Measurements from ENCODE around the gene DPP8. TPM values are rescaled to one million over a fixed set of nuclear protein-coding genes. Genes with fewer than 3 reads are reported as not detected.

Gene DPP8
- total and polyA plus RNA-seq, 4 donors, result 30.3 to 106 (median 38.1) TPM

DNA sequence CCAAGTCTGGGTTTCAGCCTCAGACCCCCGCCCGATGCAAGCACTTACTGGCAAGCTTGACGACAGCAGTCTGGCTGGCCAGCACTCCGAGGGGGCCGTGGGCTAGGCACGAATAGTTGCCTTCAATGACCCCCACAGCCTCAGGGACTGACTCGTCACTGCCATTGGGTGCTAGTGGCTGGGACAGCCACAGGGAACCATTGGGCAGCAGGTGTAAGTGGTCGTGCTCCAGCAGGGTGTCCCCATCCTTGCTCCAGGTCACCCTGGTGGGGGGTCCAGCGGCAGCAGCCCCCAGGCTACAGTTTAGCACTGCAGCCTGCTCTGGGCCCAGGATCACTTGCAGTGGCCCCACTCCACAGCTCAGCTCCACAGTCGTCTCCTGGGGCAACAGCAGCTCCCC, 106.5 kb downstream of the DPP8 start:
- Histone ChIP-seq H3K4me3 (ENCODE audit: low read depth, low read length) (no peak overlapping the region), H3K4me1 (ENCODE audit: control insufficient read depth, insufficient read depth, low read length) (peaks cover 32% of the 10 kb centered on the region), H3K27me3 (ENCODE audit: control insufficient read depth, insufficient read depth, low read length) (no peaks in the 10 kb centered on the region), H3K27ac (ENCODE audit: low read depth, low read length) (no peak overlapping the region), H3K36me3 (ENCODE audit: control insufficient read depth, insufficient read depth, low read length) (peaks cover 12% of the 10 kb centered on the region), H3K9me3 (ENCODE audit: control insufficient read depth, insufficient read depth, low read length) (no peaks in the 10 kb centered on the region)
- no peak for DNase-seq (ENCODE audit: low read depth in 4 of 6, low spot score in 6 of 6)
- whole genome bisulfite sequencing (ENCODE audit: insufficient coverage), result 62% methylated on average over 10 of the region's 10 CpGs

DNA sequence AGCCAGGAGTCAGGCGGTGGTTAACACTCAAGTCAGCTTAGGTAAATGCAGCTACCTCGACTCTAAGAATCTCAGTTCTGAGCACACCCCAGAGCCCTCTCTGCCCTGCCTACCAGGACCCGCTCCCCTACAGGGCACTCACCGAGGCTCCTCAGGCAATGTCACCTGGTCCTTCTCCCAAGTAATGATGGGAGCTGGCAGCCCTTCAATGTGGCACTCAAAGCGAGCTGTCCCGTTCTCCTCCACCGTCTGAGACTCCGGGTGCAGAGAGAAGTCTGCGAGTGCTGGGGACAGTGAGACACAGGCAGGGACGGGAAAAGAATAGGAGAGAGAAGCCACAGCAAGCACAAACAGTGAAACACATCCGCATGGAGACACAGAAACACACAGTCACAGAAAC, 107.5 kb downstream of the DPP8 start:
- H3K36me3 ChIP-seq (ENCODE audit: control insufficient read depth, insufficient read depth, low read length), result peaks cover 12% of the 10 kb centered on the region
- H3K9me3 ChIP-seq (ENCODE audit: control insufficient read depth, insufficient read depth, low read length), result no peaks in the 10 kb centered on the region
- no peak overlapping the region for H3K4me3 ChIP-seq (ENCODE audit: low read depth, low read length)
- no peaks in the 10 kb centered on the region for H3K27me3 ChIP-seq (ENCODE audit: control insufficient read depth, insufficient read depth, low read length)
- no peak overlapping the region for H3K27ac ChIP-seq (ENCODE audit: low read depth, low read length)
- DNase-seq (ENCODE audit: low read depth in 4 of 6, low spot score in 6 of 6), result no peak
- H3K4me1 ChIP-seq (ENCODE audit: control insufficient read depth, insufficient read depth, low read length), result peaks cover 24% of the 10 kb centered on the region
- WGBS (ENCODE audit: insufficient coverage), result 68% methylated on average over 8 of the region's 11 CpGs

DNA sequence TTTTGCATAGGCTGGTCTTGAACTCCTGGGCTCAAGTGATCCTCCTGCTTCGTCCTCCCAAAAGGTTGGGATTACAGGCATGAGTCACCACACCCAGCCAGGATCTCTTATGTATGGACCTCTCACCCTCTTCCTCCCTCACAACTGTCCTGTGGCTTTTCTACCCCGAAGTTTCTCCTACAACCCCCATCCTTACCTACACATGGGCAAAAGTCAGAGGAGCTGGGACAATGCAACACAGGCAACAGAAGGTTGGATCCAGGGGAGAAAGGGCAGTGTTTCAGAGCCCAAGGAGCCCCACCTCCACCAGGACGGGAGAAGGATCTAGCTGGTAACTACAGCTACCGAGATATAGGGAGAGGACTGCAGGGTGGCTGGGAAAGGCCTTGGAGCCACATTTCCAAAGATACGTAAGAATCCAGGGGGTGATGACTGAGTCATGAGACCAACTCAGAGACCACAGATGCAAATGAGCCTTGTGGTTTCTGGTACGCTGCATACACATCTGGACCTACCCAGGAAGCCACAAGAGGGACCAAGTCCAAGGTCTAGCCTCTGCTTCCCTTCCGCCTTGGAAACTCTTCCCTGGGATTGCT, 108.4 kb downstream of the DPP8 start:
- WGBS (ENCODE audit: insufficient coverage), result 88% methylated on average over 5 of the region's 7 CpGs

DNA sequence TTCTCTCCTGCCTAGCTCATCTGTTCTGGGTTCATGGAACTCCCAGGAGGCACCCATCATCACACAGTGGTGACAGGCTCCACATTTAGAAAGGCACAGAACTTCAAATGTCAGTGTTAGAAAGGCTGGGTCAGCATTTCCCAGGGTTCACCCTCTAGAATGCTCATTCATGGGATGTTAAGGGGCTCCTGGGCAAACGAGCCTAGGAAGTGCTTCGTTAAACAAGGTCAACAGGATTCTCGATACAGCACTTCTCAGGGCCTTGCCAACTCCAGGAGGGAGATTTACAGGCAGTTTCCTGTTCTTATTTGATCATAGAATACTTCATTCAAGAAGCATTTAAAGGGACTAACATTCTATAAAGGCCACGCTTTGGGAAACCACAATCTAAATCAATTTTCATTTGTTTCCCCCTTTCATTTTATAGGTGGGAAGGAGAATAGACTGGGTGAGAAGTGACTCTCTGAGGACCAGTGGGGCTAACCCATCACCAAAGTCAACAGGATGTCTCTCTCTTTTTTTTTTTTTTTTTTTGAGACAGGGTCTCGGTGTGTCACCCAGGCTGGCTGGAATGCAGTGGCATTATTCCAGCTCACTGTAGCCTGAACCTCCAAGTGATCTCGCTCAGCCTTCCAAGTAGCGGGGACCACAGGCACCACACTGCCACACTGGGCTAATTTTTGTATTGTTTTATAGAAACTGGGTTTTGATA, 109.0 kb downstream of the DPP8 start:
- H3K27me3 ChIP-seq (ENCODE audit: control insufficient read depth, insufficient read depth, low read length), result no peaks in the 10 kb centered on the region
- DNase-seq (ENCODE audit: low read depth in 4 of 6, low spot score in 6 of 6), result no peak
- H3K4me1 ChIP-seq (ENCODE audit: control insufficient read depth, insufficient read depth, low read length), result peaks cover 16% of the 10 kb centered on the region
- H3K27ac ChIP-seq (ENCODE audit: low read depth, low read length), result no peak overlapping the region
- no peaks in the 10 kb centered on the region for H3K9me3 ChIP-seq (ENCODE audit: control insufficient read depth, insufficient read depth, low read length)
- H3K4me3 ChIP-seq (ENCODE audit: low read depth, low read length), result no peak overlapping the region
- H3K36me3 ChIP-seq (ENCODE audit: control insufficient read depth, insufficient read depth, low read length), result peaks cover 12% of the 10 kb centered on the region
- WGBS (ENCODE audit: insufficient coverage), result 53% methylated on average over 4 of the region's 7 CpGs

More for the DNA sequence above, 108.4 kb downstream of the DPP8 start:
- no peak overlapping the region for H3K4me3 ChIP-seq (ENCODE audit: low read depth, low read length)
- H3K36me3 ChIP-seq (ENCODE audit: control insufficient read depth, insufficient read depth, low read length), result peaks cover 12% of the 10 kb centered on the region
- H3K4me1 ChIP-seq (ENCODE audit: control insufficient read depth, insufficient read depth, low read length), result peaks cover 17% of the 10 kb centered on the region
- H3K27ac ChIP-seq (ENCODE audit: low read depth, low read length), result no peak overlapping the region
- no peaks in the 10 kb centered on the region for H3K9me3 ChIP-seq (ENCODE audit: control insufficient read depth, insufficient read depth, low read length)
- DNase-seq (ENCODE audit: low read depth in 4 of 6, low spot score in 6 of 6), result no peak
- no peaks in the 10 kb centered on the region for H3K27me3 ChIP-seq (ENCODE audit: control insufficient read depth, insufficient read depth, low read length)

DNA sequence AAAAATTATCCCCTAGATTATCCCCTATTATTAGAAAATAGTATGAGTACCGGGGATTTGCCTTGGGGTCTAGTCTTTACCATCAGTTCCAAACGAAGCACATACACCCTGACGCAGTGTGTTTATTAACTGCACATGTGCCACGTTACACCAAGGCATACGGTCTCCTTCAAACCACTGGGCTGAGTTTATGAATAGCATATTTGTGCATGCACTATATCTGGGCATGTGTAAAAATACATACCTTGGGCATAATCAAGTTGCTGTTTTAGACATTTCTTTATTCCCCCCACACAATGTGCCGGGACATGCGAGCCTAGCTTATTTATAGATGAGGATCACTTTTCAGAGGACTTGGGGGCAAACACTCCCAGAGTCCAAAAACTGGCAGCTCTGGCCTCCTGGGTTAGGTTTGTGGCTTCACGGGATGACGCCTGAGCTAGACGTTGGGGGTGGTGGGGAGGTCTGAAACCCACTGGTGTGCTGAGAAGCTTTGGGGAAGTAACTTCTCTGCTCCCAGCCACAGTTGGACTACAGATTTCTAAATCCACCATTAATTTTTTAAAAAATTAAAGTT, 111.0 kb downstream of the DPP8 start:
- Histone ChIP-seq H3K36me3 (ENCODE audit: control insufficient read depth, insufficient read depth, low read length) (peaks cover 19% of the 10 kb centered on the region), H3K27ac (ENCODE audit: low read depth, low read length) (no peak overlapping the region), H3K9me3 (ENCODE audit: control insufficient read depth, insufficient read depth, low read length) (no peaks in the 10 kb centered on the region), H3K4me1 (ENCODE audit: control insufficient read depth, insufficient read depth, low read length) (peaks cover 18% of the 10 kb centered on the region), H3K27me3 (ENCODE audit: control insufficient read depth, insufficient read depth, low read length) (no peaks in the 10 kb centered on the region), H3K4me3 (ENCODE audit: low read depth, low read length) (no peak overlapping the region)
- no CpG with 5 or more reads among the region's 10 CpGs for WGBS (ENCODE audit: insufficient coverage)
- no peak for DNase-seq (ENCODE audit: low read depth in 4 of 6, low spot score in 6 of 6)

DNA sequence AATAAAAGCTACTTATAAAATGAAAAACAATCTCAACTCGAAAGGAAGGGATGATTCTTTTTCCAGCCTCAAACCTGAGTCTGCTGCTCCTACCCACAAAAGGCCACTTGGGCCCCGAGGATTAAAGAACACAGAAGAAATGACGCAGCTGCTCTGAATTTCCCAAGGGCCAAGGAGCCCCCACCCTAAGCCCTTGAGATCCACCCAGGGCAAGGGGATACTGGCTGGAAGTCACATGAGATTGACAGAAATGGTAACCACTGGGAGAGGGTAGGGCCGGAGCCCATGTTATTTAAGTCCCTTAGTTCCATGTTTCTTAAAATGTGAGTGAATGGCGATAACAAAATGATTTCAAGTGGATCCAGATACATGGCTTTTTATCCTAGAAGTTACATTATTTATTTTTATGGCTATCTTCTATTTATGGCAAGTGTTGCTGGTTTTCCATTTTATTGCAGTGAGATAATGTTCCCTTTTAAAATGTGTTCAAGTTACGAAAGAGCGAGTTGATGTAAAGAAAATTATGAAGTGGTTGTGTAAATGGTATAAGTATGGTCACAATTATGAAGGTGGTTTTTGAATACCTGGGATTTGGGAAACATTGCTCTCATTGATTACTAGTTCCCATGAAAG, 111.6 kb downstream of the DPP8 start:
- Histone ChIP-seq H3K36me3 (ENCODE audit: control insufficient read depth, insufficient read depth, low read length) (peaks cover 19% of the 10 kb centered on the region), H3K4me1 (ENCODE audit: control insufficient read depth, insufficient read depth, low read length) (peaks cover 20% of the 10 kb centered on the region), H3K9me3 (ENCODE audit: control insufficient read depth, insufficient read depth, low read length) (no peaks in the 10 kb centered on the region), H3K27ac (ENCODE audit: low read depth, low read length) (no peak overlapping the region), H3K4me3 (ENCODE audit: low read depth, low read length) (no peak overlapping the region), H3K27me3 (ENCODE audit: control insufficient read depth, insufficient read depth, low read length) (no peaks in the 10 kb centered on the region)
- WGBS (ENCODE audit: insufficient coverage), result 93% methylated on average over 4 of the region's 7 CpGs
- DNase-seq (ENCODE audit: low read depth in 4 of 6, low spot score in 6 of 6), result no peak

DNA sequence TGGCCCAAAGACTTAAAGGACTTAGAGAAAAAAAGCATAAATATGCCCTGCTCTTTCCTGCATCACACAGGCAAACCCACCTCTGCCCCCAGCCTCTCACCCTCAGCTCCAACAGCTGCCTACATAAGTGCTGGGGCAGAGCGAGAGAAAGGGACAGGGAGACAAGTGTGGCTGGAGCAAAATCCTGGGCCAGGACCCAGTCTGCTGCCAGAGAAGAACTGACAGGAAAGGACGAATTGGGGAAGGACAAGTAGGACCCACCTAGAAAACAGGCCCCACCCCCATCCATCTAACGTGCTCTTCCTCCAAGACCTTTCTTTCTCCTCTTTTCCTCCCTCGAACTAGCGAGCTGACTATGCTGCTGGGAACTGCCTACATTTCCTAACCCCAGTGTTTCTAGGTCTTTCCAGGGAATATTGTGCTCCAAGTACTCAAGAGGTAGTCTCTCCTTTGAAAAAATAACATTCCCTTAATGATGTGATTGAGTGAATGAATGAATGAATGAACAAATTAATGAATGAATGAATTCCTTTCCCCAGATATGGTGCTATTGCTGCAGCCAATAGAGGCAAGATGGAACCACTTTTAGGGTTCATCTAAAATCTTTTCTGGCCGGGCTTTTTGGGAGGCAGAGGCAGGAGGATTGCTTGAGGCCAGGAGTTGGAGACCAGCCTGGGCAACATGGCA, 113.2 kb downstream of the DPP8 start:
- 100% methylated on average over 1 of the region's 6 CpGs for WGBS (ENCODE audit: insufficient coverage)
- no peak for DNase-seq (ENCODE audit: low read depth in 4 of 6, low spot score in 6 of 6)
- Histone ChIP-seq H3K9me3 (ENCODE audit: control insufficient read depth, insufficient read depth, low read length) (no peaks in the 10 kb centered on the region), H3K4me3 (ENCODE audit: low read depth, low read length) (no peak overlapping the region), H3K4me1 (ENCODE audit: control insufficient read depth, insufficient read depth, low read length) (peaks cover 16% of the 10 kb centered on the region), H3K27ac (ENCODE audit: low read depth, low read length) (no peak overlapping the region), H3K36me3 (ENCODE audit: control insufficient read depth, insufficient read depth, low read length) (peaks cover 12% of the 10 kb centered on the region), H3K27me3 (ENCODE audit: control insufficient read depth, insufficient read depth, low read length) (no peaks in the 10 kb centered on the region)

DNA sequence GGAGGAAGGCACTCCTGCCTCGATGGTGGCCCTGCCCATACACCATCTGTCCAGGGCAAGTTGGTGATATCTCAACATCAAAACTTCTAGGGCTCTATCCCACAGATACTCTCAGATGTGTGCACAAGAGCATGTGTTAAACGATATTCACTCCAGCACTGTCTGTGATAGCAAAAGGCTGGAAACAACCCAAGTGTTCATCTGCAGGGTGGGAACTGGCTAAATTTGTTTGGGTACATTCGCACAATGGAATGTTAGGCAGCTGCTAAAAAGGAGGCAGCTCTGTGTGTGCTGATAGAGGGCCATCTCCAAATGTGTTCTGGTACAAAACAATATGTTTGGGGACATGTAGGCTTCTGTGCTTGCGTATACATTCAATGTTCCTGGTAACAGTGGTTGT, 114.5 kb downstream of the DPP8 start:
- WGBS (ENCODE audit: insufficient coverage), result 93% methylated on average over 2 of the region's 4 CpGs
- no peak overlapping the region for H3K27ac ChIP-seq (ENCODE audit: low read depth, low read length)

DNA sequence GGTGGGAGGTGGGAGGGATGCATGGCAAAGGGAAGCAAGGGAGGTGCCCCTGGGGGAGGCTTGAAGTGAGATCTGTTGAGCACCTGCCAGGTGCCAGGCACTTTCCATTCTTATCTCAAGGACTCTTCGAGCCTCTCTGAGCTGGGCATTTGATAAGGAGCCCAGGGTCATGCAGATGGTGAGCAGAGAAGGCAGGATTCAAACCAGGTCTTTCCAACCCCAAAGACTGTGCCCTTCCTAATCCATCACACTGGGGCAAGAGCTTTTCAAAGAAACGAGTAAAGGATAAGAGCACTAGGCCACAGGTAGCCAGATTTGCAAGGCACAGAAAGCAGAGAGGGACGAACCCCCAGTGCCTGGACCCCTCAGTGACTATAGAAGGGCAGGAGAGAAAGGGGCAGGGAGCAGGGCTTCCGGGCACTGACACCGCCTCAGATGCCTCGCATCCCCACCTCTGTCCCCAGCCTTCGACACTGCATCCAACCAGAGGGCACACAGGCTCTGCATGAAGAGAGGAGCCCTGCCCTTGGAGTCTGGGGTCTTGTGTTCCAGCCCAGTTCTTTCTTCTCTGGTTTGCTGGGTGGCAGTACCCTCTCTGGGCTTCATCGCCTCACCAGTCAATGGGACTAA, 115.8 kb downstream of the DPP8 start:
- Histone ChIP-seq H3K4me1 (ENCODE audit: control insufficient read depth, insufficient read depth, low read length) (peaks cover 18% of the 10 kb centered on the region), H3K9me3 (ENCODE audit: control insufficient read depth, insufficient read depth, low read length) (no peaks in the 10 kb centered on the region), H3K27me3 (ENCODE audit: control insufficient read depth, insufficient read depth, low read length) (peaks cover 15% of the 10 kb centered on the region), H3K4me3 (ENCODE audit: low read depth, low read length) (no peak overlapping the region), H3K36me3 (ENCODE audit: control insufficient read depth, insufficient read depth, low read length) (peaks cover 9% of the 10 kb centered on the region), H3K27ac (ENCODE audit: low read depth, low read length) (no peak overlapping the region)
- 98% methylated on average over 6 of the region's 8 CpGs for WGBS (ENCODE audit: insufficient coverage)
- no peak for DNase-seq (ENCODE audit: low read depth in 4 of 6, low spot score in 6 of 6)

More for the DNA sequence above, 114.5 kb downstream of the DPP8 start:
- Histone ChIP-seq H3K4me3 (ENCODE audit: low read depth, low read length) (no peak overlapping the region), H3K27me3 (ENCODE audit: control insufficient read depth, insufficient read depth, low read length) (peaks cover 4% of the 10 kb centered on the region), H3K36me3 (ENCODE audit: control insufficient read depth, insufficient read depth, low read length) (peaks cover 7% of the 10 kb centered on the region), H3K9me3 (ENCODE audit: control insufficient read depth, insufficient read depth, low read length) (no peaks in the 10 kb centered on the region), H3K4me1 (ENCODE audit: control insufficient read depth, insufficient read depth, low read length) (peaks cover 16% of the 10 kb centered on the region)
- DNase-seq (ENCODE audit: low read depth in 4 of 6, low spot score in 6 of 6), result no peak

All from spinal cord (tissue), 10 donors.